HG03066 (cell line): Measurements from ENCODE around the gene SSR1.

Source experiments
- ATAC-seq: cut with Tn5 transposase; IDR thresholded peaks from one replicate; pipeline ENCODE4 v1.9.1; 2021; ENCODE audit warnings: low read depth; ENCODE audit not compliant: unreplicated experiment

The SSR1 gene

DNA sequence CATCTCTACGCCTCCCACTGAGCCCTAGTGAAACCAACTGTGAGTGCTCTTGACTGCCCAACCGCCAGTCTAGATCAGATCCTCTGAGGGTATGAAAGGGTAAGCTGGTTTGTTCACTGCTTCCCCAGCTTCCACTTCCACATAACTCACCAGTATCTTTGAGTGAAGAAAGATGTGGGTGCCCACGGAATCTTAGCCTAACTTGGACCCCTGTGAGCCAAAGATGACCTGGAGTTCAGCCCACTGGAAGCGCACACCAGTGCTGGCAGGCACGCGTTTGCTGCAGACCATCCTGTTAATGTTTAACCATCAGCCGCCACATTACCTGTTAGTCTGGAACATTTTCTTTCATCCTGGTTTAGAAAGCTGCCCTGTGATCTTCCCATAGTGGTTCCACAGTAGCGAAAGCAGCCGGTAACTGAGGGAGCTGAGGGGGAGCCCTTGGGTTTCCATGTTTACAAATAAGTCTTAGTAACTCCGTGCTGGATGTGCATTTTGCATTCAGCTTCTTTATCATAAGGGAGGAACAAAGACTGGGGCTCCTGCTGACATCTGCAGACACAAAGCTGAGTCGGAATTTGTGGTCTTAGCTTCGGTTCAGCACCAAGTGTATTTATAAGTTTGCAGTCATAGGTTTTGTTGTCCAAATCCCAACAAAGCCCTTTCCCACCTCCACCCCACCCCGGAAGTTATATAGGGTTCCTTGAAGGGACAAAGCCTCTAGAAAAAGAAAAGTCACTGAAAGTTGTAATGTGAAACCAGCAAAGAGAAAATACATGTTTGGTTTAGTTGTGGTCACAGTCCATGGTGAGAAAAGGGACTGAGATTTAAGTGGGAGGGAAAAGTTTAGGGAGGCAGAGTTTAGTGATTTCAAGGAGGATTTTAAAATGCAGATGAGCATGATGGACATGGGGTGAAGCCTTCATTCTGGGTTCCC is 71.0 kb downstream of the SSR1 start:
- no peak for ATAC-seq

DNA sequence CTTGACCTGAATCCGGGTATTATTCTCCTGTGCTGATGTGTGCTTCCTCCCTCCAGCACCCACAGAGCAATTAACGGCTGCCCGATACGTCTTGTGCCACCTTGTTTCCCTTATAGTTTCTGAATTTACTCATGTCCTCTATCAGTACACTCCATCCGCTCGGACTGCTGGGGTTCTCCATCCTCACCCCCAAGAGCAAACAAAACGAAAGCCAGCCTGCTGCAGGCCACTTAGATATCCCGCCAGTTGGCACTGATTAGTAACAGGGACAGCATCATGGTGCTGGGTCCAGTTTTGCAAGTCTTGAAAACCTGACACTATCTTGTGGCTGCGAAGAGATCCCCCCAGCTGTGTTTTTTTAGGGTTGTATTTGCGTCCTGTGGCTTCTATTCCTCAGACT is 71.8 kb downstream of the SSR1 start:
- no peak for ATAC-seq

DNA sequence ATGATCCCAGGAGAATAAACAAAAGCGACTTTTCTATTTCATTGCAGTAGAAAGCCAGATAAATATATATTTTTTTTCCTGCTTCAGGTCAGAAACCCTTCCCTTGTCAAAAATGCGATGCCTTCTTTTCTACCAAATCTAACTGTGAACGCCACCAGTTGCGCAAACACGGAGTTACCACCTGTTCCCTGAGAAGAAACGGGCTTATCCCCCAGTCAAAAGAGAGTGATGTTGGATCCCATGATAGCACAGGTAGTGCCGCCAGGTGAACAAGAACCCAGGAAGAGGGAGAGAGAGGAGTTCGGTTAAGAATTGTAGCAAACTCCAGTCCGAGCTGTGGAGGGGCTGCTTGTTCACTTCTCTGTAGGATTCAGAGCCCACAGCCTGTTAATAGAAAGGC is 72.6 kb downstream of the SSR1 start:
- no peak for ATAC-seq

DNA sequence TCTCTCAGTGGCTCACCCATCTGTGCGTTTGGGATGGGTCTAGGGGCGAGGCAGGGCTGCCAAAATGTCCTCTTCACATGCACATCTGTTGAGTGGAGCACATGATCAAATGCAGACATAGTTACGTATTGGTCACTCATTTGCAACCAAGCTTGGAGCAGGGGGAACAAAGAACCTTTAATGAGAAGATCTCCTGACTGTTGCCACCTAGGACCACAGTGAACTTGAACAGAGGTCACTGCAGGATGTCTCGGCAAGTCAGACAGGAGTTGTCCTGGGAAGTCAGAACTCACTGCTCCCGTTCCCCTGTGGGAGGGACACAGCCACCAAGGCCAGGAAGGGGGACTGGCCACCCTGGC is 73.4 kb downstream of the SSR1 start:
- ATAC-seq, result no peak

DNA sequence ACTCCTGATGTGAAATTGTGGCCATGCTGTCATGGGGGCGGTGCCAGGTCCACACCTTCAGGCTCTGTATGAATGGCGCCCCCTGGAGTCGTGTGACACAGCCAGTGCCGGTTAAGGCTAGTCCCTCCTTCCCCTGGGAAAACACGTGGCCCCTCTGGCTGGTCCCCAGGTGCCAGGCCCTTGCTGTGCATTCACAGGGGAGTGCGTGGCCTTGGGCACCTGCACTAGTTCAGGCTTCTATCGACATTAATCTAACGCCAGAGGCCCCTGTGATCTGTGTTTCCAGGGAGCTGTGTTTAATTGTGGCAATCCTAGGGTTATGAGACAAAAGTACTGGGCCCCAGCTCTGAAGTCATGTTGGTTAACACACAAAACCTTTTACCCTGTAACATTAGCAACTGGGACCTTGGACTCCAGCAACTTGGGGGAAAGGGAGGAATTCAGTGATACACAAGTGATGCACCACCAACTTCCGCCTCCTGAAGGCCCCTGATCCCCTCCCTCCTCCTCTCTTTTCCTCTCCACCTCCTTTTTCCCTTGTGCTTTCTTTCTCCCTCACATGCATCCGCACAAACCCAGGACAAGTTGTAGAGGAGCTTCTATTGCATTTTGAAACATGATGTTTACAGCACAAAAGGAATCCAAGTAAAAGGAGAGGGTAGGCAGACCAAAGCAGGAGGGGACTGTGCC is 74.0 kb downstream of the SSR1 start:
- ATAC-seq, result peak; percentile 37

DNA sequence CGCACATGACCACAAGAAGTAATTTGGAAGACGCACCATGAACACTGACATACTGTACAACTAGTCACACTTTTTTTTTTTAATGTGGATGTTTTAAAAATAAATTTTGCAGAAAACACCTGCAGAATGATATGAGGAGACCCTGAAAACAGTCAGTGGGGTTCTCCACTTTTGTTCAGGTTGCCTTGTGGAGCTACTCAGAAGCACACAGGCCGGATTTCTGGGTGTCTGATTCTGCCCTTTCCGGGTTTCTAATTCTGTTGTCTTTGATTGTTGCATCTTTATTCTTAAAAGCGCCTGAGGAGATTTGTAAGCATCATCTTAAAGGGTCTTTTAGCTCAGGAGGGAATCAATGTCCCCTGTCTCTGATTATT is 74.5 kb downstream of the SSR1 start:
- ATAC-seq, result no peak

DNA sequence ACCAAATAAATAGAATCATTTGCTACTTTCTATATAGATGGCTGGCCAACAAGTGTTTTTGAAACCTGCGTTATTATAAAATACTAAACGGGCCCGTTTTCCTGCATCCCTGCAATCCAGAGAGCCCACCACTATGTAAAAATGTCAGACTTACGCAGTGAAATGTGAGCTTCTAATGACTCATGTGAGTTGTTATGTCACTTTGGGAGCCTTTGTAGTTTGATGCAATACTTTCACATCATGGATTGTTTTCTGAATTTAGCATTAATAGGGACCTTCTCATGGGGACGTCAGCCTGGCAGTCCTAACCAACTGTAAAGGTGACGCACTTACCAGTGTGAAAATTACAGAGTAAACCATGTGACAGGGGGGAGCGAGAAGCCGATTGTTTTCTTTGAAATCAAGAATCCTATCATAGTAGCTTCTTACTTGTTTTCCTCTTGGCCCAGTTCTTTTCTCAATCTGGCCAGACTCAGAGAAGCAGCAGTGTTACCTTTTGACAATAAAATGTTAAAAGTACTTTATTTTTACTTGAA is 75.3 kb downstream of the SSR1 start:
- no peak for ATAC-seq

DNA sequence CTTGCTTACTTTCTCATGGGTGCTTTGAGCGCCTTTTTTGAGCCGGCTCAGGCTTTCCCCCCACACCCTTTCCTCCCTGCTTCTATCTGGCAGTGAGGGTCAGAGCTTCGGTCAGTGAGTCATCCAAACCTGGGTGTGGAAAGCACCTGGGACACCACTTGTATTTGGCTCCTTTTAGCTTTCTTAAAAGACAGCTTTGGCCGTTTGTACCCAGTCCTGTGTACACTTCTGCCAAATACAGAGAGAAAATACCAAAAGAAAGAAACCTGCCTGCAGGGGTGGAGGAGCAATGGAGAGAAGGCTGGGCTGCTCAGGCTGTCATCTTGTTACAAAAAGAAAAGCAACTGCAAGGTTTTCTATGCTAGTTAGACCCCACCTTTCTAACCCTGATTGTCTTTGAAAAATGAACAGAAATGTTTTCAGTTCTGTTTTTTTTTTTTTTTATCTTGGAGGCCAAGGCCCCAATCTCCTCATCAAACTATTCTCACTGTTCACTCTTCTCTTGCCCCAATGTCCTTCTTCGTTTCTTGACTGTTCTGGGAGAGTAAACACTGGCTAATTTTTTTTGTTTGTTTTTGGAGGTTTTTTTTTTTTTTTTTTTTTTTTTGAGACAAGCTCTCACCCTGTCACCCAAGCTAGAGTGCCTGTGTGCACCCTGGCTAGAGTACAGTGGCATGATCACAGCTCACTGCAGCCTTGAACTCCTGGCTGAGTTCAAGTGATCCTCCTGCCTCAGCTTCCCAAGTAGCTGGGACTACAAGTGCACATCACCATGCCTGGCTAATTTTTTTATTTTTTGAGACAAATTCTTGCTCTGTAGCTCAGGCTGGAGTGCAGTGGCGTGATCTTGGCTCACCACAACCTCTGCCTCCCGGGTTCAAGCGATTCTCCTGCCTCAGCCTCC is 76.4 kb downstream of the SSR1 start:
- ATAC-seq, result peak; percentile 37

DNA sequence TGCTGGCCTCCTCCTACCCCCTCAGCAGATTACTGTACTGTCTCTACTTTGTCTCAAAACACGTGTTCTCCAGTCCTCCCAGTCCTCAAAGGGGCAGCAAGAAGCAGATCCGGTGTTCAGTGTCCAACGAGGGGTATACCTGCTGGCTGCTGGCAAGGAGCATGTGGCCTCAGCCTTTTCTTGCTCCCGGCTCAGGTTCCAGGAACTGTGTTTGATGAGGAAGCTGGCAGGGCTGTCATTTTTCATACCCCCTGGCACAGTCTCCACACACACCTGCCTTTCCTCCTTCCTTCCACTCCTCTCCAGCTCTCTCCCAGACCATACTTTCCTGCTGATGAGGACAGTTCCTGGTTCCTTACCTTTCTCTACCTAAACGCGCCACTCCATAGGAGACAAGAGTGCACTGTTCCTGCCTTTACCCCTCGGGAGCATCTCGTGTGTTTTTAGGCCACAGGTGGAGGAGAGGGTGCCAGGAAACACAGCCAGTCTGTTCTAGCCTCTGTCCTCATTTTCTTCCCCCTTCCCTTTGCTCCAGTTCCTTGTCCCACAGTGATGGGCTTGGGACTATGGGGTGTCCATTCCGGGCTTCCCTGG is 77.2 kb downstream of the SSR1 start:
- ATAC-seq, result no peak

DNA sequence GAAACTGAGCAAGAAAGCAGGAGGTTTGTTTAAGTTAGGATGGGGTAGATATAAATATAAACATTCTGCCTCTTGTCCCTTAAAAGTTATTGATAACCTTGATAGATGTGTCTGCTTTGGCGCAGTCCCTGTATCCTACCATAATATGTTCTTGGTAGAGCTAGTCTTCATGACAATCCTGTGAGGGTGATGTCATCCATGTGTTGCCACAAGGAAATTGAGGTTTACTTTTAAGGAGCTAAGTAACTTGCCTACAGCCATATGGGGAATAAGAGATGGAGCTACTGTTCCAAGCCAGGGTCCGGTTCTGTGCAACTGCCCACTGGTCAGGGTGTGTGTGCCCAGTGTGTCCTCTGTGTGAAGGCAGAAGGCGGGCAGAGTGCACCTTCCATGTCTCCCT is 78.5 kb downstream of the SSR1 start:
- no peak for ATAC-seq

DNA sequence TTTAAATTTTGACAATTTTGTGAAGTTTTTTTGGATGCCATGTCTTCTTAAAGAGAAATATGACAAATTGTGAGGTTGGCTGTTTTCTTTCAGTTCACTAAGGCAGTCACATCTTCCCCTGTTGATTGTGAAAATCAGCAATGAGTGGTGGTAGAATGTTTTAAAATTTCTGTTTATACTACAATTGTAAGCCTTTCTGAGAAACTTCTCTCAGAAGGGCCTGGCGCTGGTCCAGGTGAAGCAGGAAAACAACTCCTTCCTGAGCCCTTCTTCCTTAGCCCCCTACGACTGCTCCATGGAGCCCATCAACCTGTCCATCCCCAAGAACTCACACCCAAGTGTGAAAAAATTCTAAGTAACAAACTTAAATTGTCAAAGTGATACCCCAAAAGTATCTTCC is 80.6 kb downstream of the SSR1 start:
- ATAC-seq, result no peak

DNA sequence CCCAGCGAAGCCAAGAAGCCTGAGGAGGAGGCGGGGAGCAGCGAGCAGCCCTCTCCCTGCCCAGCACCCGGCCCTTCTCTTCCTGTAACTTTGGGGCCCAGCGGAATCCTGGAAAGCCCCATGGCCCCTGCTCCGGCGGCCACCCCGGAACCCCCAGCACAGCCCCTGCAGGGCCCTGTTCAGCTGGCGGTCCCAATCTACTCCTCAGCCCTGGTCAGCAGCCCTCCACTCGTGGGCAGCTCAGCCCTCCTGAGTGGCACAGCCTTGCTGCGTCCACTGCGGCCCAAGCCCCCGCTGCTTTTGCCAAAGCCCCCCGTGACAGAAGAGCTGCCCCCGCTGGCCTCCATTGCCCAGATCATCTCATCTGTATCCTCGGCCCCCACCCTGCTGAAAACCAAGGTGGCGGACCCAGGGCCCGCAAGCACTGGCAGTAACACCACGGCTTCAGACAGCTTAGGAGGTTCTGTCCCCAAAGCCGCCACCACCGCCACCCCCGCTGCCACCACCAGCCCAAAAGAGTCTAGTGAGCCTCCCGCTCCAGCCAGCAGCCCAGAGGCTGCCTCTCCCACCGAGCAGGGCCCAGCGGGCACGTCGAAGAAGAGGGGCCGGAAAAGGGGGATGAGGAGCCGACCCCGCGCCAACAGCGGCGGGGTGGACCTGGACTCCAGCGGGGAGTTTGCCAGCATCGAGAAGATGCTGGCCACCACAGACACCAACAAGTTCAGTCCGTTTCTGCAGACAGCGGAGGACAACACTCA is 81.9 kb downstream of the SSR1 start:
- ATAC-seq, result no peak

DNA sequence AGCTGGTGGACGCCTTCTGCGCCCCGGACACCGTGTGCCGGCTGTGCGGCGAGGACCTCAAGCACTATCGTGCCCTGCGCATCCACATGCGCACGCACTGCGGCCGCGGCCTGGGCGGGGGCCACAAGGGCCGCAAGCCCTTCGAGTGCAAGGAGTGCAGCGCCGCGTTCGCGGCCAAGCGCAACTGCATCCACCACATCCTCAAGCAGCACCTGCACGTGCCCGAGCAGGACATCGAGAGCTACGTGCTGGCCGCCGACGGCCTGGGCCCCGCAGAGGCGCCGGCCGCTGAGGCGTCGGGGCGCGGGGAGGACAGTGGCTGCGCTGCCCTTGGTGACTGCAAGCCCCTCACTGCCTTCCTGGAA is 82.7 kb downstream of the SSR1 start:
- ATAC-seq, result no peak

DNA sequence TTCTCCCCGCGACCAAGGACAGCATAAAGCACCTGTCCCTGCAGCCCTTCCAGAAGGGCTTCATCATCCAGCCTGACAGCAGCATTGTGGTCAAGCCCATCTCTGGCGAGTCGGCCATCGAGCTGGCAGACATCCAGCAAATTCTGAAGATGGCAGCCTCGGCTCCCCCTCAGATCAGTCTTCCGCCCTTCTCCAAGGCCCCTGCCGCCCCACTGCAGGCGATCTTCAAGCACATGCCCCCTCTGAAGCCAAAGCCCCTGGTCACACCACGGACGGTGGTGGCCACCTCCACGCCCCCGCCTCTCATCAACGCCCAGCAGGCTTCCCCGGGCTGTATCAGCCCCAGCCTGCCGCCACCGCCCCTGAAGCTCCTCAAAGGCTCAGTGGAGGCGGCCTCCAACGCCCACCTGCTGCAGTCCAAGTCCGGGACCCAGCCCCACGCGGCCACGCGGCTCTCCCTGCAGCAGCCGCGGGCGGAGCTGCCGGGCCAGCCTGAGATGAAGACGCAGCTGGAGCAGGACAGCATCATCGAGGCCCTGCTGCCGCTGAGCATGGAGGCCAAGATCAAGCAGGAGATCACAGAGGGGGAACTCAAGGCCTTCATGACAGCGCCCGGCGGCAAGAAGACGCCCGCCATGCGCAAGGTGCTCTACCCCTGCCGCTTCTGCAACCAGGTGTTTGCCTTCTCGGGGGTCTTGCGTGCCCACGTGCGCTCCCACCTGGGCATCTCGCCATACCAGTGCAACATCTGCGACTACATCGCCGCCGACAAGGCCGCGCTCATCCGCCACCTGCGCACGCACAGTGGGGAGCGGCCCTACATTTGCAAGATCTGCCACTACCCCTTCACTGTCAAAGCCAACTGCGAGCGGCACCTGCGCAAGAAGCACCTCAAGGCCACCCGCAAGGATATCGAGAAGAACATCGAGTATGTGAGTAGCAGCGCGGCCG is 83.3 kb downstream of the SSR1 start:
- no peak for ATAC-seq

DNA sequence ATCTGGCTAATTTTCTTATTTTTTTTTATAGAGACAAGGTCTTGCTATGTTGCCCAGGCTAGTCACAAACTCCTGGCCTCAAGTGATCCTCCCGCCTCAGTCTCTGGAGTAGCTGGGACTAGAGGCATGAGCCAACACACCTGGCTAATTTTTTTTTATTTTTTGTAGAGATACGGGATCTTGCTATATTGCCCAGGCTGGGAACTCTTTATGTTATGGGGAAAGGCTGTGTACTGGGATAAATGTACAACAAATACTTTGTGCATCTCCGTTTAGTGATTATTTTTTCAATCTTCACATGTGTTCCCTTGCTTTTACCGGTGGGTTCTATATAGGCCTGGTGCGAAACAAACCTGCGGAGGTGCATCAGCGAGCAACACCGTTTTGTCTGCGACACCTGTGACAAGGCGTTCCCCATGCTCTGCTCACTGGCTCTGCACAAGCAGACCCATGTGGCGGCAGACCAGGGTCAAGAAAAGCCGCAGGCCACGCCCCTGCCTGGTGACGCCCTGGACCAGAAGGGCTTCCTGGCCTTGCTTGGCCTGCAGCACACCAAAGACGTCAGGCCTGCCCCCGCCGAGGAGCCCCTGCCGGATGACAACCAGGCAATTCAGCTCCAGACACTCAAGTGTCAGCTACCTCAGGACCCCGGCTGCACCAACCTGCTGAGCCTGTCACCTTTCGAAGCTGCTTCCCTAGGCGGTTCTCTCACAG is 84.2 kb downstream of the SSR1 start:
- no peak for ATAC-seq

DNA sequence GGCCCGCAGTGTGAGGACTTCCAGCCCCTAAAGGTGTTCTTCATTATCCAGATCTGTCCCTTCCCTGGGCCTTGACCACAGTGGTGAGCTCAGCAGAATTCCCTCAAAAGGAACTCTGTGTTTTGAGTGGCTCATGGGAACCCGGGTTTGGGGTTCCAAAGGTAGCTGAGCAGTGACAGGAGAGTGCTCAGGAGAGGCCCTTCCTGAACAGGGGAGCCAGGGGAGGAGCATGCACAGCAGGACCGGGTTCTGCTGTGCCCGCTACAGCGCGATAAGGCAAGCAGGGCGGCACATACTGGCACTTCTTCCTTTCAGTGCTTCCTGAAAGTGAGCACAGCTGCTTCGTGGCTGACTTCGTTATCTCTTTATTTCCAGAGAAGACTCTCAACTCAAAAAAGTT is 88.3 kb downstream of the SSR1 start:
- no peak for ATAC-seq

DNA sequence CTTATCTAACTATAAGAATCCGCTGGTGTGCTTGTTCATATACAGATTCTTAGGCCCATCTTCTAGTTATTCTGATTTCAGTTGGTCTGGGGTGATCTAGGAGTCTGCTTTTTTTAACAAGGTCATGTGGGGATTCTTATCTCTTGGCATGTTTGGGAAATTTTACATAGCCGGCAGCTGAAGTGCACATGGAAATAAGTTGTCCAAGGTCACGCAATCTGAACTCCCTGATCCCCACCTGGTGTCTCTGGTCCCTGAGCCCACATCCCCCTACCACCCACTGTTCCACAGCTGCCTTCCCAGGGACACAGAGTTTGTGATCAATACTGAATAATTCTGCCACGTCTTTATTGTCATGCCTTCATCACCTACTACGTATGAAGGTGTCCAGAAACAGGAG is 90.8 kb downstream of the SSR1 start:
- ATAC-seq, result no peak

DNA sequence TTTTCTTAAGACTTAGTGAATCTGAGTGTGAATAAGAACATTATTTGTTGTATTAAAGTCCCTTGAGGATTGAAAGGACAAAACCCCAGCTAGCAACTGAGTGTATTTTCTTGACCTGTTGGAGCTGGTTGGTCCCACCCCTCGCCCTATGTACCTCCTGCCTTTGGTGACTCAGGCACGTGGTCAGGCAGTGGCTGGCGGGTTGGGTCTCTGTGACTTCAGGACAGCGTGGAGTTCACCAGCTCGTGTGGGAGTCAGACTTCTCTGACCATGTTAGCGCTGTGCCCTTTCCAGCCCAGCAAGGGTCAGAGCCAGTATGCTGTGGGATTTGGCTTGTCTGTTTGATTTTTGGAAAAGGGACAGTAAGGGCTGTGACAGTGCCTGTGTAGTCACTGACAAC is 93.7 kb downstream of the SSR1 start:
- no peak for ATAC-seq
